SK-N-SH treated with all-trans-retinoic acid at 6 μM for 48 hours (cell line): ENCODE data around the gene GALNT7.

ENCODE experiments used
- ATAC-seq: fragments of 200-7000 bp; cut with Tn5 transposase; 3 replicates; pipeline ENCODE4 v1.9.1; 2020; ENCODE audit warnings: mild to moderate bottlenecking, moderate library complexity
- ARNTL ChIP-seq: fragments of 450-650 bp; formaldehyde crosslinking; IDR thresholded peaks from 2 replicates; pipeline ENCODE4 v1.5.0; 2020; ENCODE audit warnings: low read depth, mild to moderate bottlenecking, moderate library complexity, borderline replicate concordance
- CSDC2 ChIP-seq: fragments of 250-450 bp; sonication (Bioruptor Pico); IDR thresholded peaks from 2 replicates; pipeline ENCODE4 v1.5.0; 2020; ENCODE audit warnings: mild to moderate bottlenecking, moderate library complexity
- CSRNP3 ChIP-seq: fragments of 250-450 bp; sonication (Bioruptor Pico); IDR thresholded peaks from 2 replicates; pipeline ENCODE4 v1.5.1; 2021; ENCODE audit warnings: mild to moderate bottlenecking, moderate library complexity
- ESRRG ChIP-seq: fragments of 250-450 bp; sonication (Bioruptor Pico); IDR thresholded peaks from 2 replicates; pipeline ENCODE4 v1.6.1; 2021; ENCODE audit warnings: mild to moderate bottlenecking
- GLIS3 ChIP-seq: fragments of 250-450 bp; sonication (Bioruptor Pico); IDR thresholded peaks from 2 replicates; pipeline ENCODE4 v1.5.0; 2020; ENCODE audit warnings: mild to moderate bottlenecking, moderate library complexity
- ISL1 ChIP-seq: fragments of 250-450 bp; sonication (Bioruptor Pico); IDR thresholded peaks from 2 replicates; pipeline ENCODE4 v2.1.2; 2022; ENCODE audit warnings: mild to moderate bottlenecking, moderate library complexity
- OSR1 ChIP-seq: fragments of 250-450 bp; sonication (Bioruptor Pico); IDR thresholded peaks from 2 replicates; pipeline ENCODE4 v1.8.0; 2022; ENCODE audit warnings: moderate library complexity, mild to moderate bottlenecking, inconsistent platforms
- PATZ1 ChIP-seq: fragments of 250-450 bp; sonication (Bioruptor Pico); IDR thresholded peaks from 2 replicates; pipeline ENCODE4 v1.8.0; 2020; ENCODE audit warnings: mild to moderate bottlenecking, moderate library complexity, borderline replicate concordance
- POU6F1 ChIP-seq: fragments of 250-450 bp; sonication (Bioruptor Pico); IDR thresholded peaks from 2 replicates; pipeline ENCODE4 v1.8.0; 2021; ENCODE audit warnings: low read depth, mild to moderate bottlenecking, moderate library complexity, borderline replicate concordance
- PPARA ChIP-seq: fragments of 250-450 bp; sonication (Bioruptor Pico); IDR thresholded peaks from 2 replicates; pipeline ENCODE4 v1.5.0; 2020; ENCODE audit warnings: mild to moderate bottlenecking, borderline replicate concordance
- RARB ChIP-seq: fragments of 250-450 bp; sonication (Bioruptor Pico); IDR thresholded peaks from 2 replicates; pipeline ENCODE4 v1.8.0; 2021; ENCODE audit warnings: mild to moderate bottlenecking, moderate library complexity
- SNAI2 ChIP-seq: fragments of 250-450 bp; sonication (Bioruptor Pico); IDR thresholded peaks from 2 replicates; pipeline ENCODE4 v1.5.0; 2020; ENCODE audit warnings: mild to moderate bottlenecking, moderate library complexity
- TCF4 ChIP-seq: fragments of 250-450 bp; sonication (Bioruptor Pico); IDR thresholded peaks from 2 replicates; pipeline ENCODE4 v1.8.0; 2021; ENCODE audit warnings: mild to moderate bottlenecking, moderate library complexity, borderline replicate concordance
- TSHZ2 ChIP-seq: fragments of 250-450 bp; sonication (Bioruptor Pico); IDR thresholded peaks from 2 replicates; pipeline ENCODE4 v1.5.0; 2020; ENCODE audit warnings: mild to moderate bottlenecking, moderate library complexity
- ZC3H10 ChIP-seq: fragments of 250-450 bp; sonication (Bioruptor Pico); IDR thresholded peaks from 2 replicates; pipeline ENCODE4 v1.5.1; 2021; ENCODE audit warnings: mild to moderate bottlenecking, moderate library complexity
- ZFP30 ChIP-seq: fragments of 450-650 bp; formaldehyde crosslinking; IDR thresholded peaks from 2 replicates; pipeline ENCODE4 v1.5.0; 2022; ENCODE audit warnings: mild to moderate bottlenecking, moderate library complexity
- ZNF565 ChIP-seq: fragments of 450-650 bp; formaldehyde crosslinking; conservative IDR thresholded peaks from 2 replicates; pipeline ENCODE4 v1.5.0; 2020; ENCODE audit warnings: low read depth, mild to moderate bottlenecking, moderate library complexity
- ZNF70 ChIP-seq: fragments of 450-650 bp; formaldehyde crosslinking; IDR thresholded peaks from 2 replicates; pipeline ENCODE4 v1.5.0; 2020; ENCODE audit warnings: mild to moderate bottlenecking, moderate library complexity
- ZNF8 ChIP-seq: fragments of 450-650 bp; formaldehyde crosslinking; IDR thresholded peaks from 2 replicates; pipeline ENCODE4 v1.5.0; 2020; ENCODE audit warnings: mild to moderate bottlenecking, moderate library complexity

Gene GALNT7

GRCh38 chr4:173231916-173232315, 63.3 kb downstream of the GALNT7 start:
- TF ChIP-seq PPARA (CRISPR knock-in tag) (no peak), OSR1 (CRISPR knock-in tag) (no peak), RARB (CRISPR knock-in tag) (no peak), ISL1 (no peak), SNAI2 (CRISPR knock-in tag) (no peak), ZC3H10 (CRISPR knock-in tag) (no peak), ESRRG (CRISPR knock-in tag) (no peak), POU6F1 (CRISPR knock-in tag) (no peak), ZNF70 (CRISPR knock-in tag) (no peak), CSDC2 (no peak), TSHZ2 (CRISPR knock-in tag) (no peak), ZNF8 (CRISPR knock-in tag) (no peak)
- TF ChIP-seq, all 23 proteins: peak for 0
- peak; percentile 95 for ATAC-seq

GRCh38 chr4:173233857-173234256, 65.2 kb downstream of the GALNT7 start:
- no peak for TF ChIP-seq ZC3H10 (CRISPR knock-in tag)
- ATAC-seq, result no peak

GRCh38 chr4:173235050-173235449, 66.4 kb downstream of the GALNT7 start:
- ATAC-seq, result no peak
- no peak for TF ChIP-seq ARNTL (CRISPR knock-in tag)
- no peak for TF ChIP-seq PPARA (CRISPR knock-in tag)
- no peak for TF ChIP-seq PATZ1 (CRISPR knock-in tag)
- TF ChIP-seq GLIS3 (CRISPR knock-in tag), result no peak
- no peak for TF ChIP-seq POU6F1 (CRISPR knock-in tag)
- TF ChIP-seq CSDC2, result no peak
- TF ChIP-seq TSHZ2 (CRISPR knock-in tag), result no peak
- TF ChIP-seq RARB (CRISPR knock-in tag), result no peak
- no peak for TF ChIP-seq ZNF565 (CRISPR knock-in tag)
- no peak for TF ChIP-seq ESRRG (CRISPR knock-in tag)
- TF ChIP-seq TCF4 (CRISPR knock-in tag), result no peak
- no peak for TF ChIP-seq ISL1

- no peak for TF ChIP-seq CSRNP3 (CRISPR knock-in tag)
- no peak for TF ChIP-seq CSDC2
- TF ChIP-seq RARB (CRISPR knock-in tag), result no peak
- TF ChIP-seq ZNF70 (CRISPR knock-in tag), result no peak
- no peak for TF ChIP-seq OSR1 (CRISPR knock-in tag)
- TF ChIP-seq ZFP30 (CRISPR knock-in tag), result no peak
- no peak for TF ChIP-seq ZC3H10 (CRISPR knock-in tag)
- no peak for TF ChIP-seq GLIS3 (CRISPR knock-in tag)
- no peak for TF ChIP-seq TCF4 (CRISPR knock-in tag)
- TF ChIP-seq PATZ1 (CRISPR knock-in tag), result no peak
- TF ChIP-seq ZNF8 (CRISPR knock-in tag), result no peak
- ATAC-seq, result no peak
Measured at GRCh38 chr4:173236301-173236700, 67.7 kb downstream of the GALNT7 start.
